Measurements from ENCODE around the gene TTC38. TPM values are rescaled to one million over a fixed set of nuclear protein-coding genes. Genes with fewer than 3 reads are reported as not detected.

The TTC38 gene
- total and polyA plus RNA-seq, 2 donors (not counting 3 experiments of a cell fraction or from before 2014, with no cell fraction given), result 31.6 to 39.7 TPM

DNA sequence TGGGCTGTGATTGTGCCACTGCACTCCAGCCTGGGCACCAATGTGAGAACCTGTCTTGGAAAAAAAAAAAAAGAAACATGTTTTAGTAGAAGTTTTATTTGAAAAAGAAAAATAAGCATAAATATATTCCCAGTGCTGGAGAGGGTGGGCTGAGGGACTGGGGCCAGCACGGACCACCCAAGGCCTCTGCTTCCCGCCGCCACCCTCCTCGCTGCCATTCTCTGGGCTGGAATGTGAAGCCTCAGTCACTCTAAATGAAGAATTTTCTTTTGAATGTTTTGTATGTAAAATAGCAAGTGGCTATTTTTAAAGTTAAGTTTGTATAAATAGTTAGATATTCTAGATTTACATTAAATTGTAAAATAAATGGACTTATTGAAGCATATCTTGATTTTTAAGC lies 62.6 kb downstream of the TTC38 start:
- dilution Hi-C loops (cut with MboI; ENCODE audit: extremely low pct_ligation_motif_present, low sequenced_read_pairs) (no loop called here), intact Hi-C loops (cut with micrococcal nuclease) (no loop called here)
- Histone ChIP-seq H3K9me1 (replicated peaks; ENCODE audit: control insufficient read depth, extremely low read depth, insufficient read depth, low read length) (no peaks in the 10 kb centered on the region), H2AFZ (ENCODE audit: low read depth, low read length) (no peak overlapping the region), H3K9ac (replicated peaks; ENCODE audit: extremely low read depth, insufficient read depth, low read length) (no peak overlapping the region), H3K36me3 (ENCODE audit: control insufficient read depth in 2 of 2, extremely low read depth in 1 of 2, insufficient read depth in 2 of 2, low read length in 2 of 2) (peaks cover 6% of the 10 kb centered on the region in 2 experiments), H3K79me2 (ENCODE audit: control insufficient read depth, insufficient read depth, low read length) (no peaks in the 10 kb centered on the region), H3K27ac (ENCODE audit: insufficient read depth, low read depth, low read length) (no peak overlapping the region), H3K27me3 (ENCODE audit: control insufficient read depth in 2 of 2, insufficient read depth in 2 of 2, low read length in 2 of 2) (no peaks in the 10 kb centered on the region), H3K9me3 (replicated peaks; ENCODE audit: control insufficient read depth, insufficient read depth, low read length) (no peaks in the 10 kb centered on the region), H3K4me3 (replicated peaks in 1 of 3; ENCODE audit: insufficient read depth in 1 of 3, low read depth in 1 of 3, low read length in 3 of 3) (no peak overlapping the region), H4K20me1 (replicated peaks; ENCODE audit: control insufficient read depth, extremely low read depth, insufficient read depth, low read length) (no peaks in the 10 kb centered on the region), H3K4me1 (ENCODE audit: control insufficient read depth, extremely low read depth, insufficient read depth, low read length) (no peaks in the 10 kb centered on the region), H3K4me2 (ENCODE audit: insufficient read depth, low read length) (no peak overlapping the region)
- FAIRE-seq (no peak), DNase-seq (ENCODE audit: low read depth, low spot score) (no peak)
- CTCF ChIA-PET, result interaction anchor here (0.9 kb wide), 1 partner anchor 324 kb away, joined by 3 read pairs; no protein-coding TSS in a partner anchor
- TF ChIP-seq, protein P1, sequence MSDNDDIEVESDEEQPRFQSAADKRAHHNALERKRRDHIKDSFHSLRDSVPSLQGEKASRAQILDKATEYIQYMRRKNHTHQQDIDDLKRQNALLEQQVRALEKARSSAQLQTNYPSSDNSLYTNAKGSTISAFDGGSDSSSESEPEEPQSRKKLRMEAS (IDR thresholded peaks at IDR 0.05; ENCODE audit: insufficient read depth, insufficient read length), result no peak
- no TSS peak for BruUV-seq (replicated peaks)
- POLR2A ChIA-PET, result no interaction called here

DNA sequence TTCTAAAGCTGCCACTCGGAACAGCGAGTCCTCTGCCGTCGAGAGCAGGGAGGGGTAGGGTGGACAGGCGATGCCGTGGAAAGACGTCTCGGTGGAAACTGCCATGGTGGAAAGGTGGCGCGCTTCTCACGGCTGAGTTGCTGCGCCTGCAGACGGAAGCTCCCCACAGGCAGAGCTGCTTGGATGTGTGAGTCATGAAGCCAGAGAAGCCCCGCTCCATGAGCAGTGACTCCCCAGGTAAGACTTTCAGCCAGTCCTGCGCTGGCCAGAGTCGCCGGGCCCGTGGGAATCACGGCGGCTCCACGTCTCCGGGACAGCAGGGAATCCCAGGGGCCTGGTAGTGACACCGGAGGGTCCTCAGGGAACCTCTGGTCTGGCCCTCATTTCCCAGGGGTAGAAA lies 63.7 kb downstream of the TTC38 start:
- ChIA-PET POLR2A (interaction anchor here (0.5 kb wide), 1 partner anchor 104 kb away, joined by 4 read pairs; no protein-coding TSS in a partner anchor), CTCF (no interaction called here)
- peaks cover 9% of the 10 kb centered on the region for H3K79me2 ChIP-seq (ENCODE audit: control insufficient read depth, insufficient read depth, low read length)
- H3K27ac ChIP-seq (ENCODE audit: insufficient read depth, low read depth, low read length), result no peak overlapping the region
- H3K9ac ChIP-seq (replicated peaks; ENCODE audit: extremely low read depth, insufficient read depth, low read length), result no peak overlapping the region
- H3K4me3 ChIP-seq (replicated peaks in 1 of 3; ENCODE audit: insufficient read depth in 1 of 3, low read depth in 1 of 3, low read length in 3 of 3), result no peak overlapping the region
- dilution Hi-C loops (cut with MboI; ENCODE audit: extremely low pct_ligation_motif_present, low sequenced_read_pairs), result no loop called here
- no peak overlapping the region for H2AFZ ChIP-seq (ENCODE audit: low read depth, low read length)
- H3K4me1 ChIP-seq (ENCODE audit: control insufficient read depth, extremely low read depth, insufficient read depth, low read length), result peaks cover 2% of the 10 kb centered on the region
- no peak for TF ChIP-seq EZH2 (IDR thresholded peaks at IDR 0.05; ENCODE audit: borderline replicate concordance, low read depth, low read length, severe bottlenecking)
- TF ChIP-seq, protein P2, sequence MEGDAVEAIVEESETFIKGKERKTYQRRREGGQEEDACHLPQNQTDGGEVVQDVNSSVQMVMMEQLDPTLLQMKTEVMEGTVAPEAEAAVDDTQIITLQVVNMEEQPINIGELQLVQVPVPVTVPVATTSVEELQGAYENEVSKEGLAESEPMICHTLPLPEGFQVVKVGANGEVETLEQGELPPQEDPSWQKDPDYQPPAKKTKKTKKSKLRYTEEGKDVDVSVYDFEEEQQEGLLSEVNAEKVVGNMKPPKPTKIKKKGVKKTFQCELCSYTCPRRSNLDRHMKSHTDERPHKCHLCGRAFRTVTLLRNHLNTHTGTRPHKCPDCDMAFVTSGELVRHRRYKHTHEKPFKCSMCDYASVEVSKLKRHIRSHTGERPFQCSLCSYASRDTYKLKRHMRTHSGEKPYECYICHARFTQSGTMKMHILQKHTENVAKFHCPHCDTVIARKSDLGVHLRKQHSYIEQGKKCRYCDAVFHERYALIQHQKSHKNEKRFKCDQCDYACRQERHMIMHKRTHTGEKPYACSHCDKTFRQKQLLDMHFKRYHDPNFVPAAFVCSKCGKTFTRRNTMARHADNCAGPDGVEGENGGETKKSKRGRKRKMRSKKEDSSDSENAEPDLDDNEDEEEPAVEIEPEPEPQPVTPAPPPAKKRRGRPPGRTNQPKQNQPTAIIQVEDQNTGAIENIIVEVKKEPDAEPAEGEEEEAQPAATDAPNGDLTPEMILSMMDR (IDR thresholded peaks at IDR 0.05; ENCODE audit: extremely low read depth in 1 of 2, insufficient read depth in 1 of 2, low read depth in 1 of 2, low read length in 2 of 2), result no peak
- TF ChIP-seq FOS (IDR thresholded peaks at IDR 0.05; ENCODE audit: borderline replicate concordance, insufficient read depth, low read length), result no peak
- TF ChIP-seq GATA2 (IDR thresholded peaks at IDR 0.05; ENCODE audit: insufficient read depth, insufficient read length, low read depth, low read length), result no peak
- TF ChIP-seq MYC (IDR thresholded peaks at IDR 0.05; ENCODE audit: low read depth, low read length), result no peak
- no peak for TF ChIP-seq POLR2AphosphoS5 (IDR thresholded peaks at IDR 0.05; ENCODE audit: insufficient read depth, low read depth, low read length)
- TF ChIP-seq, protein P1 (IDR thresholded peaks at IDR 0.05; ENCODE audit: insufficient read depth, insufficient read length), result no peak
- no peak for TF ChIP-seq JUN (IDR thresholded peaks at IDR 0.05; ENCODE audit: borderline replicate concordance, insufficient read depth, insufficient read length, low read depth)
- TF ChIP-seq POLR2A (IDR thresholded peaks at IDR 0.05; ENCODE audit: low read depth, low read length), result no peak
- no TSS peak for BruUV-seq (replicated peaks)
- H4K20me1 ChIP-seq (replicated peaks; ENCODE audit: control insufficient read depth, extremely low read depth, insufficient read depth, low read length), result no peaks in the 10 kb centered on the region
- H3K9me1 ChIP-seq (replicated peaks; ENCODE audit: control insufficient read depth, extremely low read depth, insufficient read depth, low read length), result no peaks in the 10 kb centered on the region
- DNase-seq (ENCODE audit: low read depth, low spot score) (no peak), FAIRE-seq (no peak)
- peaks cover 2 to 6% of the 10 kb centered on the region in 2 experiments for H3K36me3 ChIP-seq (ENCODE audit: control insufficient read depth in 2 of 2, extremely low read depth in 1 of 2, insufficient read depth in 2 of 2, low read length in 2 of 2)
- H3K4me2 ChIP-seq (ENCODE audit: insufficient read depth, low read length), result no peak overlapping the region
- H3K27me3 ChIP-seq (ENCODE audit: control insufficient read depth in 2 of 2, insufficient read depth in 2 of 2, low read length in 2 of 2), result no peaks in the 10 kb centered on the region
- no peaks in the 10 kb centered on the region for H3K9me3 ChIP-seq (replicated peaks; ENCODE audit: control insufficient read depth, insufficient read depth, low read length)
- intact Hi-C loops (cut with micrococcal nuclease), result no loop called here

Measured in endothelial cell of umbilical vein (primary cell).